DND-41 (cell line): ENCODE data around the gene OLFML2A.
"Not testable (repeated sequence)": the region's sequence is repeated elsewhere in the genome, so short reads cannot be mapped to it uniquely, and the experiment has no call there.

Experiments
- ATAC-seq: fragments of 200-7000 bp; cut with Tn5 transposase; 3 replicates; pipeline ENCODE4 v1.9.1; 2021; ENCODE audit warnings: low read depth; ENCODE audit not compliant: insufficient read depth
- DNase-seq: peaks from one replicate; pipeline ENCODE4 v3.0.0-alpha.2; 2020
- H2AFZ ChIP-seq: 2 replicates; pipeline ENCODE4 v1.6.0; 2012; ENCODE audit warnings: low read depth, low read length
- H3K27ac ChIP-seq: 2 replicates; pipeline ENCODE4 v1.5.1; 2012; ENCODE audit warnings: low read length, inconsistent platforms
- H3K27me3 ChIP-seq: fragments of 200-600 bp; sonication (generic); 2 replicates; pipeline ENCODE4 v1.6.0; 2012; ENCODE audit warnings: low read length, mild to moderate bottlenecking, inconsistent platforms; ENCODE audit not compliant: insufficient read depth, poor library complexity
- H3K36me3 ChIP-seq: 2 replicates; pipeline ENCODE4 v1.5.1; 2012; ENCODE audit warnings: low read length, inconsistent platforms; ENCODE audit not compliant: insufficient read depth
- H3K4me1 ChIP-seq: 2 replicates; pipeline ENCODE4 v1.5.1; 2012; ENCODE audit warnings: mild to moderate bottlenecking, low read length; ENCODE audit not compliant: insufficient read depth
- H3K4me2 ChIP-seq: 2 replicates; pipeline ENCODE4 v1.6.0; 2012; ENCODE audit warnings: mild to moderate bottlenecking, moderate library complexity, low read length, inconsistent platforms; ENCODE audit not compliant: insufficient read depth
- H3K4me3 ChIP-seq, 2 experiments: fragments of 200-600 bp in 1 of 2; shearing (Covaris generic) in 1 of 2; 2 replicates each; pipeline ENCODE4 v1.5.1; 2012 to 2016; ENCODE audit warnings: inconsistent platforms in 2 of 2, low read length in 2 of 2, mild to moderate bottlenecking in 2 of 2, low read depth in 1 of 2, moderate library complexity in 1 of 2
- H3K79me2 ChIP-seq: 2 replicates; pipeline ENCODE4 v1.6.0; 2012; ENCODE audit warnings: low read length, inconsistent platforms; ENCODE audit not compliant: insufficient read depth
- H3K9ac ChIP-seq: 2 replicates; pipeline ENCODE4 v1.6.0; 2012; ENCODE audit warnings: low read depth, mild to moderate bottlenecking, inconsistent platforms, low read length, moderate library complexity
- H3K9me3 ChIP-seq: 2 replicates; pipeline ENCODE4 v1.5.1; 2012; ENCODE audit warnings: low read length, moderate library complexity, mild to moderate bottlenecking, inconsistent platforms; ENCODE audit not compliant: insufficient read depth, severe bottlenecking
- H4K20me1 ChIP-seq: 2 replicates; pipeline ENCODE4 v1.6.0; 2012; ENCODE audit warnings: low read length; ENCODE audit not compliant: insufficient read depth
- CTCF ChIP-seq: IDR thresholded peaks from 2 replicates; pipeline ENCODE4 v1.5.1; 2012; ENCODE audit warnings: borderline replicate concordance, low read length, moderate library complexity, mild to moderate bottlenecking; ENCODE audit not compliant: poor library complexity, severe bottlenecking; ENCODE audit errors: extremely low read depth
- EZH2 ChIP-seq: IDR thresholded peaks from 3 replicates; pipeline ENCODE4 v1.6.1; 2012; ENCODE audit warnings: borderline replicate concordance, low read depth, mild to moderate bottlenecking, moderate library complexity, low read length, inconsistent platforms; ENCODE audit not compliant: severe bottlenecking

OLFML2A gene

GRCh38 chr9:124771867-124772679 is 4.9 kb upstream of the OLFML2A start:
- no peaks in the 10 kb centered on the region; the same call in 1 of the 2 replicates for H4K20me1 ChIP-seq
- H3K4me2 ChIP-seq = peak overlapping the region; percentile 99
- no peaks in the 10 kb centered on the region for H3K36me3 ChIP-seq
- DNase-seq = peak; percentile 40
- peaks cover 13% of the 10 kb centered on the region for H3K27me3 ChIP-seq
- peak overlapping the region; percentile 20; the same call in 1 of the 2 replicates for H3K27ac ChIP-seq
- H3K9me3 ChIP-seq = no peaks in the 10 kb centered on the region
- peak overlapping the region; percentile 75 to 77; a peak in 3 of 4 replicates for H3K4me3 ChIP-seq
- peak overlapping the region; percentile 61 for H3K9ac ChIP-seq
- peaks cover 24% of the 10 kb centered on the region for H3K4me1 ChIP-seq
- TF ChIP-seq EZH2 (no peak), CTCF (peak; percentile 81)
- H2AFZ ChIP-seq = peak overlapping the region; percentile 82
- no peaks in the 10 kb centered on the region for H3K79me2 ChIP-seq
- ATAC-seq = no peak

GRCh38 chr9:124772877-124773276 is 4.1 kb upstream of the OLFML2A start:
- H3K4me3 ChIP-seq, H4K20me1 ChIP-seq, H3K27ac ChIP-seq, H3K36me3 ChIP-seq, H3K79me2 ChIP-seq, H3K9me3 ChIP-seq, H2AFZ ChIP-seq, ATAC-seq, DNase-seq, H3K9ac ChIP-seq, H3K4me2 ChIP-seq: not testable (repeated sequence)
- peaks cover 13% of the 10 kb centered on the region for H3K27me3 ChIP-seq
- peaks cover 24% of the 10 kb centered on the region for H3K4me1 ChIP-seq

GRCh38 chr9:124773473-124774128 is 3.3 kb upstream of the OLFML2A start:
- no peak for DNase-seq
- H3K4me1 ChIP-seq = peaks cover 24% of the 10 kb centered on the region
- no peak overlapping the region for H3K4me2 ChIP-seq
- H3K9ac ChIP-seq = no peak overlapping the region
- no peaks in the 10 kb centered on the region for H3K79me2 ChIP-seq
- H3K27me3 ChIP-seq = peaks cover 13% of the 10 kb centered on the region
- H4K20me1 ChIP-seq = no peaks in the 10 kb centered on the region
- no peak overlapping the region for H3K4me3 ChIP-seq
- no peaks in the 10 kb centered on the region for H3K9me3 ChIP-seq
- no peak overlapping the region for H2AFZ ChIP-seq
- no peak for ATAC-seq
- TF ChIP-seq EZH2 = no peak
- TF ChIP-seq CTCF = no peak
- no peaks in the 10 kb centered on the region for H3K36me3 ChIP-seq
- H3K27ac ChIP-seq = no peak overlapping the region
